NOMO-1 treated with DMSO at 0.1 percent for 48 hours (cell line): ENCODE measurements around the gene DGAT2L6.

Experiments used
- DNase-seq: peaks from one replicate; lab custom pipeline; 2025; ENCODE audit not compliant: unreplicated experiment; lab: John Stamatoyannopoulos, UW

The DGAT2L6 gene

GRCh38 chrX:70176938-70177533 lies at the start of gene DGAT2L6:
Gene DGAT2L6, plus strand, starts transcription at chrX:70177483. Its CDS starts 100 bp downstream, at chrX:70177583.
- DNase-seq = no peak

GRCh38 chrX:70128071-70128470 lies 49.2 kb upstream of the DGAT2L6 start:
- no peak for DNase-seq

GRCh38 chrX:70129816-70130215 lies 47.5 kb upstream of the DGAT2L6 start:
- no peak for DNase-seq

- peak; percentile 33 for DNase-seq
These were observed 45.1 kb upstream of the DGAT2L6 start for GRCh38 chrX:70132224-70132623.

- DNase-seq = no peak
These were observed 44.4 kb upstream of the DGAT2L6 start for GRCh38 chrX:70132877-70133302.

GRCh38 chrX:70133303-70134115 lies 43.8 kb upstream of the DGAT2L6 start, which contains the start of gene IGBP1:
Gene IGBP1, plus strand, starts transcription at chrX:70133447. Its CDS starts 501 bp downstream, at chrX:70133948.
- DNase-seq = peak; percentile 87

GRCh38 chrX:70134116-70134477 lies 43.2 kb upstream of the DGAT2L6 start:
- DNase-seq = no peak

- no peak for DNase-seq
These were observed 38.7 kb upstream of the DGAT2L6 start for GRCh38 chrX:70138622-70139021.

- no peak for DNase-seq
These were observed 37.5 kb upstream of the DGAT2L6 start for GRCh38 chrX:70139736-70140135.

GRCh38 chrX:70141373-70141772 lies 35.9 kb upstream of the DGAT2L6 start:
- DNase-seq = no peak

- DNase-seq = no peak
These were observed 10.4 kb upstream of the DGAT2L6 start for GRCh38 chrX:70166601-70167590.

GRCh38 chrX:70168238-70169188 lies 8.8 kb upstream of the DGAT2L6 start:
- no peak for DNase-seq

GRCh38 chrX:70169281-70169680 lies 8.0 kb upstream of the DGAT2L6 start:
- no peak for DNase-seq

GRCh38 chrX:70171624-70172023 lies 5.7 kb upstream of the DGAT2L6 start:
- DNase-seq = no peak

- no peak for DNase-seq
These were observed 5.1 kb upstream of the DGAT2L6 start for GRCh38 chrX:70172221-70172620.

GRCh38 chrX:70172964-70173363 lies 4.3 kb upstream of the DGAT2L6 start:
- DNase-seq = no peak

- no peak for DNase-seq
These were observed 2.5 kb upstream of the DGAT2L6 start for GRCh38 chrX:70174754-70175153.

GRCh38 chrX:70175338-70175737 lies 1.9 kb upstream of the DGAT2L6 start:
- no peak for DNase-seq

GRCh38 chrX:70183091-70183490 lies 5.8 kb downstream of the DGAT2L6 start:
- no peak for DNase-seq

- DNase-seq = no peak
These were observed 12.9 kb downstream of the DGAT2L6 start for GRCh38 chrX:70190225-70190624.
